CD4-positive, alpha-beta T cell (primary cell): ENCODE results near the gene HEPACAM. TPM values are rescaled to one million over a fixed set of nuclear protein-coding genes. Genes with fewer than 3 reads are reported as not detected.
"Not testable (repeated sequence)": the region's sequence is repeated elsewhere in the genome, so short reads cannot be mapped to it uniquely, and the experiment has no call there.

Source experiments
- ATAC-seq: fragments of 200-7000 bp; cut with Tn5 transposase; one replicate; pipeline ENCODE4 v1.10.0; 2022; ENCODE audit warnings: mild to moderate bottlenecking; ENCODE audit not compliant: poor library complexity
- CTCF ChIA-PET: fragments of 350-600 bp; sonication (Branson Sonifier 250); formaldehyde crosslinking; loops from one replicate; lab custom pipeline; 2021; ENCODE audit warnings: antibody characterized with exemption, inconsistent platforms; lab: Charles Lee
- POLR2A ChIA-PET: fragments of 350-600 bp; sonication (Branson Sonifier 250); formaldehyde crosslinking; loops from one replicate; lab custom pipeline; 2021; ENCODE audit warnings: antibody characterized with exemption, inconsistent platforms; lab: Charles Lee
- DNase-seq, 14 experiments: peaks; one replicate each; pipeline ENCODE4 v3.0.0-alpha.2; 2013 to 2020; ENCODE audit warnings: mixed read lengths in 2 of 14
- H3K27ac ChIP-seq, 2 donors: one replicate each; pipeline versions ENCODE4 v1.5.1 to v1.7.0; 2013; ENCODE audit warnings: low read length in 2 of 2, low read depth in 1 of 2, mild to moderate bottlenecking in 1 of 2
- H3K27me3 ChIP-seq, 2 experiments: 1 replicate in 1 of 2; 2 replicates in 1 of 2; pipeline versions ENCODE4 v1.6.1 to v1.7.0; 2013; ENCODE audit warnings: low read length in 2 of 2, control low read depth in 1 of 2, mild to moderate bottlenecking in 1 of 2, moderate library complexity in 1 of 2; ENCODE audit not compliant: insufficient read depth in 2 of 2, control insufficient read depth in 1 of 2
- H3K36me3 ChIP-seq: one replicate; pipeline ENCODE4 v1.6.1; 2013; ENCODE audit warnings: low read length, control low read depth; ENCODE audit not compliant: insufficient read depth
- H3K4me1 ChIP-seq: one replicate; pipeline ENCODE4 v1.6.1; 2013; ENCODE audit warnings: low read length, control low read depth; ENCODE audit not compliant: insufficient read depth
- H3K4me3 ChIP-seq: one replicate; pipeline ENCODE4 v1.5.1; 2013; ENCODE audit warnings: mild to moderate bottlenecking, low read length, moderate library complexity
- H3K9me3 ChIP-seq, 2 experiments: 1 replicate in 1 of 2; 2 replicates in 1 of 2; pipeline versions ENCODE4 v1.6.1 to v1.7.0; 2013; ENCODE audit warnings: low read length in 2 of 2, mild to moderate bottlenecking in 2 of 2, control low read depth in 1 of 2, moderate library complexity in 1 of 2; ENCODE audit not compliant: control insufficient read depth in 1 of 2, insufficient read depth in 1 of 2
- H3K27ac Mint-ChIP-seq: one replicate; pipeline ENCODE4 v1.8.0; 2020; ENCODE audit warnings: mixed read lengths
- H3K27me3 Mint-ChIP-seq: one replicate; pipeline ENCODE4 v1.8.0; 2021; ENCODE audit warnings: mixed read lengths
- H3K36me3 Mint-ChIP-seq: one replicate; pipeline ENCODE4 v1.8.0; 2021; ENCODE audit warnings: low read depth, mixed read lengths
- H3K4me1 Mint-ChIP-seq: one replicate; pipeline ENCODE4 v1.8.0; 2021; ENCODE audit warnings: low read depth, mixed read lengths
- H3K4me3 Mint-ChIP-seq: one replicate; pipeline ENCODE4 v1.8.0; 2020; ENCODE audit warnings: mild to moderate bottlenecking, mixed read lengths
- H3K9me3 Mint-ChIP-seq: one replicate; pipeline ENCODE4 v1.8.0; 2020; ENCODE audit warnings: mixed read lengths
- CTCF ChIP-seq: fragments of 200-600 bp; IDR thresholded peaks from one replicate; pipeline ENCODE4 v1.8.0; 2022; ENCODE audit warnings: antibody characterized with exemption, mild to moderate bottlenecking
- intact Hi-C, 2 experiments: fragments of 100-400 bp; cut with DNase I in 1 of 2; cut with micrococcal nuclease in 1 of 2; formaldehyde crosslinking; loops; one replicate each; pipeline versions ENCODE4 v1.15.1 to v1.9.0; 2023 to 2025; cut with DNase I, micrococcal nuclease
- total RNA-seq, 174 experiments: library from RNA in 2 of 174; stranded (reverse) in 2 of 174; gene quantifications; one replicate each; pipeline ENCODE4 v1.2.3 and lab custom pipeline; 2021 to 2026

HEPACAM gene
- total RNA-seq, 2 experiments from 2014 or later = not detected

GRCh38 chr11:124976531-124976930 is 40.7 kb upstream of the HEPACAM start:
- Mint-ChIP-seq H3K4me1 (no peaks in the 10 kb centered on the region), H3K27me3 (no peaks in the 10 kb centered on the region), H3K27ac (no peak overlapping the region), H3K4me3 (no peak overlapping the region), H3K36me3 (peaks cover 37% of the 10 kb centered on the region), H3K9me3 (peaks cover 5% of the 10 kb centered on the region)
- Histone ChIP-seq H3K9me3 (peaks cover 0 to 4% of the 10 kb centered on the region in 2 experiments), H3K36me3 (no peaks in the 10 kb centered on the region), H3K4me1 (no peaks in the 10 kb centered on the region), H3K4me3 (no peak overlapping the region), H3K27ac (no peak overlapping the region), H3K27me3 (no peaks in the 10 kb centered on the region)
- ATAC-seq = no peak
- CTCF ChIA-PET = no interaction called here
- DNase-seq = no peak
- POLR2A ChIA-PET = no interaction called here
- TF ChIP-seq CTCF = no peak
- intact Hi-C loops = no loop called here

GRCh38 chr11:124971810-124972209 is 36.0 kb upstream of the HEPACAM start:
- CTCF ChIA-PET = no interaction called here
- Histone ChIP-seq H3K4me1 (no peaks in the 10 kb centered on the region), H3K27me3 (no peaks in the 10 kb centered on the region), H3K36me3 (no peaks in the 10 kb centered on the region), H3K27ac (no peak overlapping the region), H3K4me3 (no peak overlapping the region), H3K9me3 (no peaks in the 10 kb centered on the region)
- intact Hi-C loops = loop anchor here in 1 of 2 experiments (5.0 kb wide), 1 partner anchor 895 kb away; no protein-coding TSS in a partner anchor
- POLR2A ChIA-PET = no interaction called here
- no peaks in the 10 kb centered on the region for H3K9me3 Mint-ChIP-seq
- TF ChIP-seq CTCF = no peak
- no peaks in the 10 kb centered on the region for H3K4me1 Mint-ChIP-seq
- no peak overlapping the region for H3K4me3 Mint-ChIP-seq
- ATAC-seq (no peak), DNase-seq (no peak)
- H3K27ac Mint-ChIP-seq = no peak overlapping the region
- H3K36me3 Mint-ChIP-seq = peaks cover 14% of the 10 kb centered on the region
- no peaks in the 10 kb centered on the region for H3K27me3 Mint-ChIP-seq

- no peak overlapping the region for H3K27ac ChIP-seq
- Mint-ChIP-seq H3K27ac (no peak overlapping the region), H3K36me3 (peaks cover 11% of the 10 kb centered on the region), H3K27me3 (no peaks in the 10 kb centered on the region), H3K9me3 (no peaks in the 10 kb centered on the region), H3K4me1 (no peaks in the 10 kb centered on the region), H3K4me3 (no peak overlapping the region)
- TF ChIP-seq CTCF = no peak
- ChIA-PET POLR2A (no interaction called here), CTCF (no interaction called here)
- H3K4me1 ChIP-seq = no peaks in the 10 kb centered on the region
- intact Hi-C loops = loop anchor here in 1 of 2 experiments (5.0 kb wide), 1 partner anchor 896 kb away; no protein-coding TSS in a partner anchor
- H3K36me3 ChIP-seq = no peaks in the 10 kb centered on the region
- H3K9me3 ChIP-seq = no peaks in the 10 kb centered on the region
- no peak for DNase-seq
- no peaks in the 10 kb centered on the region for H3K27me3 ChIP-seq
- ATAC-seq = no peak
- no peak overlapping the region for H3K4me3 ChIP-seq
Observed at GRCh38 chr11:124970925-124971324, 35.1 kb upstream of the HEPACAM start.

DNA sequence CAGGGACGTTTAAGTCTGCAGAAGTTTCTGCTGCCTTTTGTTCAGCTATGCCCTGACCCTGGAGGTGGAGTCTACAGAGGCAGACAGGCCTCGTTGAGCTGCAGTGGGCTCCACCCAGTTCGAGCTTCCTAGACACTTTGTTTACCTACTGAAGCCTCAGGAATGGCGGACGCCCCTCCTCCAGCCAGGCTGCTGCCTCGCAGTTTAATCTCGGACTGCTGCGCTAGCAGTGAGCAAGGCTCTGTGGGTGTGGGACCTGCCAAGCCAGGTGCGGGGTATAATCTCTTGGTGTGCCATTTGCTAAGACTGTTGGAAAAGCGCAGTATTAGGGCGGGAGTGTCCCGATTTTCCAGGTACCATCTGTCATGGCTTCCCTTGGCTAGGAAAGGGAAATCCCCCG is 32.4 kb upstream of the HEPACAM start:
- DNase-seq, POLR2A ChIA-PET: not testable (repeated sequence)

More for the DNA sequence above, 32.4 kb upstream of the HEPACAM start:
- H3K27me3 ChIP-seq, H3K27ac Mint-ChIP-seq, H3K36me3 ChIP-seq, H3K4me3 Mint-ChIP-seq, CTCF ChIA-PET, ATAC-seq, H3K27me3 Mint-ChIP-seq, H3K4me1 Mint-ChIP-seq, H3K9me3 Mint-ChIP-seq, H3K4me3 ChIP-seq, H3K27ac ChIP-seq, intact Hi-C loops, H3K4me1 ChIP-seq, H3K9me3 ChIP-seq: not testable (repeated sequence)
- H3K36me3 Mint-ChIP-seq = peaks cover 11% of the 10 kb centered on the region
